Measurements from ENCODE around the gene GJC2.
"Not testable (repeated sequence)": the region's sequence is repeated elsewhere in the genome, so short reads cannot be mapped to it uniquely, and the experiment has no call there.

Gene GJC2

DNA sequence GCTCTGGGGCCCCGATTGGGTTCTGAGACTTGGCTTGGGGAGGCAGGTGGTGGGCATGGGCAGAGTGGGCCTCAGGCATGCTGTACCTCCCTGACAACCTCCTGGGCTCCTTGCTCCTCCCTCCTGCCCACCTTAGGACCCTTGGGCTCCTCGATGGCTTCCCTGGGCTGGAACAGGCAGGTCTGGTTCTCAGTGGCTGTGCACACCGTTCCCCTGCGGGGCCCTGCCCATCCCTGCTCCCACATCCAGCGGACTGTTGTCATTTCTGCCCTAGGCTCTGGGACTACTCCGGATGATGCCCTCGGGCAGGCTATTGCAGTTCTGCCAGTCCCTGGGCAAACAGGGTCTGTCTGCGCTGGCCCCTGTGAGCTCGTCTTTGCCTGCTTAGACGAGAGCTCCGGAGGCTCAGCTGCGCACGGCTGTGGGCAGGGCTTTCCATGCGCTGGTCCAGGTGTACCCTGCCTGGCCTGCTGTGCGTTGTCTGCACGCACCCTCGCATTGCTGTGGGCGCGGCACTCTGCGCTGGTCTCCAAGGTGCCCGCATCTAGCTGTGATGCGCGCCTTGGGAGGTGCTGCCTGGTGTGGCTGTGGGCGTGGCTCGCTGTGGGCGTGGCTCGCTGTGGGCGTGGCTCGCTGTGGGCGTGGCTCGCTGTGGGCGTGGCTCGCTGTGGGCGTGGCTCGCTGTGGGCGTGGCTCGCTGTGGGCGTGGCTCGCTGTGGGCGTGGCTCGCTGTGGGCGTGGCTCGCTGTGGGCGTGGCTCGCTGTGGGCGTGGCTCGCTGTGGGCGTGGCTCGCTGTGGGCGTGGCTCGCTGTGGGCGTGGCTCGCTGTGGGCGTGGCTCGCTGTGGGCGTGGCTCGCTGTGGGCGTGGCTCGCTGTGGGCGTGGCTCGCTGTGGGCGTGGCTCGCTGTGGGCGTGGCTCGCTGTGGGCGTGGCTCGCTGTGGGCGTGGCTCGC, 24.1 kb downstream of the GJC2 start:
- DNase-seq, result peak; percentile 47 to 49

DNA sequence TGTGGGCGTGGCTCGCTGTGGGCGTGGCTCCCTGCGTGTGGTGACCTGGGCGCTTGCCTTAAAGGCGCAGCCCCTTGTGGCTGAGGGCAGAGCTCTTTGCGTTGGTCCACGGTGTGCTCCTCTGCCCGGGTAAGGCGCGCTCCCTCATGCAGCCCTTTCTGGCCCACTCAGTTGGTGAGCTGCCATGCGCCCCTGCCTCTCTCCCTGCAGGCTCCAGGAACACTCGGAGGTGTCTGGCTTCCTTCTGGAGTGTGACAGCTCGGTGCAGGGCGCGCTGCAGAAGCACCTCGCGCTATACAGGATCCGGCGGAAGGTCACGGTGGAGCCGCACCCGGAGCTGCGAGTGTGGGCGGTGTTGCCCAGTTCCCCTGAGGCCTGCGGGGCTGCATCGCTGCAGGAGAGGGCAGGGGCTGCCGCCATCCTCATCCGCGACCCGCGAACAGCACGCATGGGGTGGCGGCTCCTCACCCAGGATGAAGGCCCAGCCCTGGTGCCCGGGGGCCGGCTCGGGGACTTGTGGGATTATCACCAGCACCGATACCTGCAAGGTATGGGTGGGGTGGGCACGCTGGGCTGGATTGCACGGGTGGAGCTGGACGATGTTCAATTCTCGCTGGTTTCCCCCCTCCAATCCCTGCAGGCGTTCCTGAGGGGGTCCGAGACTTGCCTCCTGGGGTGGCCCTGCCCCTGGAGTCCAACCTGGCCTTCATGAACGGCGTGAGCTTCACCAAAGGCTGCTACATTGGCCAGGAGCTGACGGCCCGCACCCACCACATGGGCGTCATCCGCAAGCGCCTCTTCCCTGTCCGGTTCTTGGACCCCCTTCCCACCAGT, 25.0 kb downstream of the GJC2 start:
- DNase-seq, result peak in 1 of 2 experiments; percentile 49

DNA sequence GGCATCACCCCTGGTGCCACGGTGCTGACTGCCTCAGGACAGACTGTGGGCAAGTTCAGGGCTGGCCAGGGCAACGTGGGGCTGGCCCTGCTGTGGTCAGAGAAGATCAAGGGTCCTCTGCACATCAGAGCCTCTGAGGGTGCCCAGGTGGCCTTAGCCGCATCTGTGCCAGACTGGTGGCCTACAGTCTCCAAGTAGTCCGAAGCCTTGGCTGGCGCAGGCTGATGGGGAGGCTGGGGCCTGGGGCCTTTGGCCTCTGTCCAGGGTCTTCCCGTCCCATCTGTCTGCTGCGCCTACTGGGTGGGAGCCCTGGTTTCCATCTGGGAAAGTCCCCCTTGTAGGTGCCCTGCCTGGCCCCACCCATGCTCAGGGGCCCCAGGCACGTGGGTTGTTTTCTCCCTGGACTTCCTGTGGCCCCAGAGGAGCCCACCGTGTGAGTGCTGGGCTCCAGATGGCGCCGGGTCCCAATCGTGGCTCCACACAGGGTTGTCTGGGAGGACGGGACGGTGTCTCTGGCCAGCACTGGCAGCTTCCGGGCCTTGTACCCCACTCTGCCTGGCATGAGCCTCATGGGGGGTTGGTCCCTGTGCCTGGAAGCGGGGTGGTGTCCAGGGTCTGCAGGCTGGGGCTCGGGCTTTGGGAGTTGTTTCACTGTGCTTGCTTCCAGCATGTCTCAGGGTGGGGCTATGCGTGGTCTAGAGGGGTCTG, 25.7 kb downstream of the GJC2 start:
- DNase-seq, result no peak

DNA sequence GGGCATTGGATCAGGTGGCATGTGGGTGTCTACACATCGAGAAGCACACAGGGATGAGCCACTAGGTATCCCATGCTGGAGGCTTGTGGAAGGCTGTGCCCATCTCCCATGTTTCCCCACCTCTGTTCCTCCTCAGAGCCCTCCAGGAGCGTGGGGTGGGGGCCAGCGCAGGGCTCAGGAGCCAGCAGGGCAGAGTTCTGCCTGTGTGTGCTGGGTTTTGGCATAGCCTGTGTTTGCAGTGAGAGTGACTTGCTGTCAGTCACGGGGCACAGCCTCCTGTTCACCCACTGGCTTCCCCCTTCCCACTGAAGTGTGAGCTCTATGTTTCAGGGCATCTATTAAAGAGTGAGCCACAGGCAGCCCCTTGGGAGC, 26.3 kb downstream of the GJC2 start:
- DNase-seq, result no peak

DNA sequence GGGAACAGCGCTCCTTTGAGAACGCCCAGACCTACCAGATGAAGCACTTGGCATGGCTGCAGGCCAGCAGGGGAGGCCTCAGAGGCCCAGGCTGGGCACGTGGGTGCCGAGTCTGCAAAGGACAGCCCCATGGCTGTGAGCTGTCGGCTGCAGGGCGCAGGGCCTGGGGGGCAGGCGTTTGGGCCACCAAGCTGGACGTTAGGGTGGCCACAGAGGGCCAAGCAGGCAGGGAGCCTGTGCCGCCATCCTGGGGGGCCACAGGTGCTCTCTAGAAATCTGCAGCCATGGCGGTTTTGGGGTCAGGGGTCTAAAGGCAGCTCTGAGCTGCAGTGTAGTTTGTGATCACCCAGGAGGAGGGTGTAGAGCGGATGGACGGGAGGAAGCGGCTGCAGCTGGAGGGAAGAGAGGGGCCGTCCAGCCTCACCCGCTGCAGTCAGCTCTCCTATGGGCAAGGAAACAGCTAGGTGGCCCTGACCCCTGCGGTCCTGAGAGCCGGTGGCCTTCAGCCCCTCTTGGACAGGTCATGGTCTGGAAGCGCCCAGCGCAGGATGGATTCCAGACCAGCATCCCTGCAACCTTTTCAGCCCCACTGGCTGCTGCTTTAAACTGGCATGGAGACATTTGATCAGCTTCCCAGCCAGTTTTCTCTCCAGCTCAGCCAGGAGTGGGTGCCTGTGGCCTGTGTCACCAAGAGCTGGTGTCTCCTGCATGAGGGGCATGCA, 26.9 kb downstream of the GJC2 start:
- DNase-seq, result no peak

DNA sequence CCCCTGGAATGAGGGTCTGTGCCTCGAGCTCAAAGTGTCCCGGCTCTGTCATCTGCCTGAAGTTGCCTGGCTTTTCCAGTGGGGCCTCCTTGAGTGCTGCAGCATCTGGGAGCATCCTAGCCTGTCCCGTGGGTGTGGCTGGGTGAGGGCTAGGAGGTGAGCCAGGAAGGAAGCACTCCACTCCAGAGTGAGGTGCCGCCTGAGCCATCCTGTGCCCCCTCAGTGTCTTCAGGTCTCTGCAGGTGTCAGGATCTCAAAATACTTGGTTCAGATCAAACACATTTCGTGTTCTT, 27.4 kb downstream of the GJC2 start:
- DNase-seq, result no peak

DNA sequence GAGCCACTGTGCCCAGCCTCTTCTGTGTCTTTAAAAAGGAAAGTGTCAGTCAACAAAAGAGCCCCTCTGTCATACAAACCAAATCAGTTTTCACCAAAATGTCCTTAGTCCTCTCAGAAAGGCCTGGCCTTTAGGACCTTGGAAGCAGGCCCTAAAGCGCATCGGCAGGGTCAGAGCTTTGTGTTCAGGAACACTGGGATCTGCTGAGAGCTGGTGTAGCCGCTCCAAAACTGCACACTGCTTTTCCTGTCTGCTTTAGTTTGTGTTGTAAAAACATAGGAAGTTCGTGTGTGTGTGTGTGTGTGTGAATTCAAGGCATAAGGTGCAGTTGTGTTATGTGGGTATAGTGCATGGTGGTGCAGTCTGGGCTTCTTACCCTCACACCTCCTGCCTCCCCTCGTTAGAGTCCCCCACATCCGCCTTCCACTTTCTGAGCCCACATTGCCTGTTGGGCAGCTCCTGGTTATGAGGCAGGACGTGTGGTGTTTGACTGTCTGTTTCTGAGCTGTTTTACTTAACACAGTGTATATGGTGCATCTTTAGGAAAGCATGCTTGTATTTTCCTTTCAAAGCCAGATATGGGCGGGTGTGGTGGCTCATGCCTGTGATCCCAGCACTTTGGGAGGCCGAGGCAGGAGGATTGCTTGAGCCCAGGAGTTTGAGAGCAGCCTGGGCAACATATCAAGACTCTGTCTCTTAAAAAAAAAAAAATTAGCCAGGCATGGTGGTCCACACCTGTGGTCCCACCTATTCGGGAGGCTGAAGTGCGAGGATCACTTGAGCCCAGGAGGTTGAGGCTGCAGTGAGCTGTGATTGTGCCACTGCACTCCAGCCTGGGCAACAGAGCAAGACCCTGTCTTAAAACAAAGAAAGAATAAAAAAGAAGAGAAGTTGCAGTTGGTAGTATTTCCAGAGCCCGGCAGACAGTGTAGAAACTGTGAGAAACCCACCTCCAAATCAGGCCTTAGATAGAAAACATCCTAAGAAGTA, 28.3 kb downstream of the GJC2 start:
- no peak for DNase-seq

DNA sequence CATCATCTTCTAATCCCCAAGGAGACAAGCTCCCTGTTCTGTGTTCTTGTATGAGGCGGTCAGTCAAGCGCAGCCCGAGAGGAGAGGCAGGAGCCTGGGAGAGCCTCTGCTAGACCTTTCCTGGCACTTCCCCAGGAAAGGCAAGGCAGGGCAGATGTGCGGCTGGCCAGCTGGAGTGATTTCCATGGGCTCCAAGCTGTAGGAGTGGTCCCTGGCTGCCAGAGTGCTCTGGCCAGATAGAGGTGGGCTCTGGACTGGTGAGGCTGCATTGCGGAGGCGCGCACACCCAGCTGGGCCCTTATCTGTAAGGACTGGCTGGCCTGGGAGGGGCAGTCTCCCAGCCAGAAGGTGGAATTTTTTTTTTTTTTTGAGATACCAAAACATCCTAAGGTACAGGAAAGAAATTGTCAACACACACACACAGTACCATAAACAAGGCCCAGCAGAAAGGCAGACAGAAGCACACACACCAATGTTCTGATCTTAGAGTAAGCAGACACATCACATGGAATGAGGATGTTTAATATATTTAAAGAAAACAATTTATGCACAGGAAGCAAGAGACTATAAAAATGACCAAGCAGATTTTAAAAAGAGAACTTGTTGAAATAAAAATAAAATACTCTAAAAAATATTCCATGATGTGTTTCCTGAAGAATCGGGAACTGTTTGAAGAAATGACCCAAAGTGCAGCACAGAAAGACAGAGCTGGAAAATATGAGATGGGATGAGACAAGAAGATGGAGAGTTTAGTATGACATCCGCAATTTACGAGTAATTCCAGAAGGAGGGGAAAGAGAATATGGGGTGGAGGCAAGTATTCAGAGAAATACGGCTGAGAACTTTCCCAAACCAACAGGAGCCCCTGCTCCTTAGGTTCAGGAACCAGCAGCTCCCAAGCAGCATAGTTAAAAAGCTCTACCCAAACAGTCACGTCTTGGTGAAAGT, 29.3 kb downstream of the GJC2 start:
- no peak for DNase-seq

DNA sequence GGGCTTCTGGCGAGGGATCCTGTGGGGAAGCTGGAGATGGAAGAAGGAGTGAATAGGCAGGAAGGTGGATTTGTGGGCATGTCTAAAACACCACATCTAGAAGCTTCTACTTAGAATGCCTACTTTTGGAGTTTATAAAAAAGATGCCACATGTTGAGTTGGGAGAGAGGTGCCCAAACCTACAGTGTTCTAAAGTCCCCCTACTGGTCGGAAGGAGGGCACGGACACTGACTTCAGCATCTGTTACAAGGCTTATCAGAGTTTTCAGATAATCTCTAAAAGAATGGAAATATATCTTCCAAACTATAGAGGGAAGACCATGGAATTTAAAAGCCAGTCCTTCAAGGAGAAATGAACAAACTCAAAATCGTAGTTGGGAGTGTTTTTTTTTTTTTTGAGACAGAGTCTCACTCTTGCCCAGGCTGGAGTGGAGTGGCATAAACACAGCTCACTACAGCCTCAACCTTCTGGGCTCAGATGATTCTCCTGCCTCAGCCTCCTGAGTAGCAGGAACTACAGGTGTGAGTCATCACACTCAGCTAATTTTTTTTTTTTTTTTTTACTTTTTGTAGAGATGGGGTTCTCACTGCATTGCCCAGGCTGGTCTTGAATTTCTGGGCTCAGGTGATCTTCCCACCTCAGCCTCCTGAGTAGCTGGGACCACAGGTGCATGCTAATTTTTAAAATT, 30.7 kb downstream of the GJC2 start:
- DNase-seq, result no peak

DNA sequence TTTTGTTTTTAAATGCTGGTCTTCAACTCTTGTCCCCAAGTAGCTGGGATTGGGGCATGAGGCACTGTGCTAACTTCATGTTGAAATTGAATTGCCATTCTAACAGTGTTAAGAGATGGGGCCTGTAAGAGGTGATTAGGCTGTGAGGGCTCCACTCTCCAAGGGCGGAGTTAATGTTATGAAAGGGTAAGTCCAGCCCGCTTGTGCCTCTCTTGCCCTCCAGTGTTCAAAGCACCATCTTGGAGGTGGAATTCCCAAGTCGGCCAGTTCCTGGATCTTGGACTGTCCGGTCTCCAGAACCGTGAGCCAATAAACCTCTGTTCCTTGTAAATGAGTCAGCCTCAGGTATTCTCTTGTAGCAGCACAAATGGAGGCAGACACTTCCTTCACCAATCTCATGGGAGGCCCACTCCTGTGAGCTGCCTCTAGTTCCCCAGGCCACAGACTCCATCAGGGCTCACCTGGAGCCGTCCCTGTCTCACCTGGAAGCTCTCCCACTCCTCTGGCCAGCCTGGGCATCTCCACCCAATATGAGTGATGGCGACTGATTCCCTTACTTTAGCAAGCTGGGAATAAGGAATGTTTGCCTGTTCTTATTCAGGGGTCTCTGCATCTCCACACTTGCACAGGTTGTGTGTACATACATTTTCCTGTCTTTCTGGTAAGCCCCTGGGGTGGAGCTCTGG, 31.4 kb downstream of the GJC2 start:
- DNase-seq, result no peak

DNA sequence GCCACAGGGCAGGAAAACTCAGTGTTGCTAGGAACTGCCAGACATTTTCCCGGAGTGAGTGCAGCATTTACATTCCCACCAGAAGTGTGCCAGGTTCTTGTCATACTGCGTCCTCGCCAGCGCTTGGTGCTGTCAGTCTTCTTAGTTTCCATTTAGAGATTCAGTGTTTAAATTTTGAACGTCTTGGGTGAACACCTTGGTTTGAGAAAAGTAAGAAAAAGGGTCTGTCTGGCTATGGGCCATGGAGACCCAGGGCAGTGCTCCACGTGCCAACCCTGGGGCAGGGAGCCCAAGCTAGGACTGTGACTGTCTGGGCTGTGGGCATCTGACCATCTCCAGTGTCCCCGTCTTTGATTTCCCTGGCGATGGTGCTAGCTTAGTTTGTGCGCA, 31.9 kb downstream of the GJC2 start:
- no peak for DNase-seq

DNA sequence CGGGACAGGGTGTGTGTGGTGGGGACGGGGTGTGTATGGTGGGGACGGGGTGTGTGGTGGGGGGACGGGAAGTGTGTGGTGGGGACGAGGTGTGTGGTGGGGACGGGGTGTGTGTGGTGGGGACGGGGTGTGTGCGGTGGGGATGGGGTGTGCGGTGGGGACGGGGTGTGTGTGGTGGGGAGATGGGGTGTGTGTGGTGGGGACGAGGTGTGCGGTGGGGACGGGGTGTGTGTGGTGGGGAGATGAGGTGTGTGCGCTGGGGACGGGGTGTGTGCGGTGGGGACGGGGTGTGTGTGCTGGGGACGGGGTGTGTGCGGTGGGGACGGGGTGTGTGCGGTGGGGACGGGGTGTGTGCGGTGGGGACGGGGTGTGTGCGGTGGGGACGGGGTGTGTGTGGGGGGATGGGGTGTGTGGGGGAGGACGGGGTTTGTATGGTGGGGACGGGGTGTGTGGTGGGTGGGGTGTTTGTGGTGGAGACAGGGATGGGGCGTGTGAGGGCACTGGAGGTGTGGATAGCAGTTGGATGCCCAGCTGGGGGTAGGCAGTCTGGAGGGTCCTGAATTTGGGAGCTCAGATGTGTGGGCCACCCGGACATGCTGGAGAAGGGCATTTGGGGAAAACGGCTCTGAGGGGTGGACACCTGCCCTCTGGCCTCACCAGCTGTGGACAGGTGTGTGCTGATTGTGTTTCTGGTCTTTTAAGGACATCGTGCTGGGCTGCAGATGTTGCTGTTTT, 32.7 kb downstream of the GJC2 start:
- DNase-seq, result no peak

DNA sequence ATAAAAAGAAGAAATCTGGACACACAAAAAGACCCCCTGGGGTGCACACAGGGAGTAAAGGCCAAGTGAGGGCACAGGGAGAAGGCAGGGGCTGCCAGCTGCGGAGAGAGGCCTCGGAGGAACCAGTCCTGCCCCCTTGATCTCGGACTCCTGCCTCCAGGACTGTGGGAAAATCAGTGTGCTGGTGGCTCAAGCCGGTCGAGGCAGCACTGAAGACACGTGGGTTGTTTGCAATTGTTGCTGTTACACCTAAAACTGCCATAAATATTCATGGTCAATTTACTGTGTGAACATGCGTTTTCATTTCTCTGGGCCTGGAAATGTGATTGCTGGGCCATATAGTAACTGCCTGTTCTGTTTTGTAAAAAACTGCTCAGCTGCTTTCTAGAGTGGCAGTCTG, 34.4 kb downstream of the GJC2 start:
- DNase-seq, result no peak

DNA sequence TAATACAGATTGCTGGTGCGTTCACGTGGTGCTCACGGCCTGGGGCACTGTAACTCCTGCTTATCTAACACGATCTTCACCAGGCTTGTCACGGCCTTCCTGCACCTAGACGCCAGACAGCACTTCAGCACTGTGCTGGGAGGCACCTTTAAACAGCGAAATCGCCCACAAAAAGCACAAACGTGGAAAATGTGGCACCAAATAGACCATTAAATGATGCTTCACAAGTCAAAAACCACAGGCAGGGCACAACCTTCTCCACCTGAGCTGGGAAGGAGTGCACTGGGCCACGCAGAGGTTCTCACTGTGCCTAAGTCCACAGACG, 35.9 kb downstream of the GJC2 start:
- DNase-seq, result no peak

DNA sequence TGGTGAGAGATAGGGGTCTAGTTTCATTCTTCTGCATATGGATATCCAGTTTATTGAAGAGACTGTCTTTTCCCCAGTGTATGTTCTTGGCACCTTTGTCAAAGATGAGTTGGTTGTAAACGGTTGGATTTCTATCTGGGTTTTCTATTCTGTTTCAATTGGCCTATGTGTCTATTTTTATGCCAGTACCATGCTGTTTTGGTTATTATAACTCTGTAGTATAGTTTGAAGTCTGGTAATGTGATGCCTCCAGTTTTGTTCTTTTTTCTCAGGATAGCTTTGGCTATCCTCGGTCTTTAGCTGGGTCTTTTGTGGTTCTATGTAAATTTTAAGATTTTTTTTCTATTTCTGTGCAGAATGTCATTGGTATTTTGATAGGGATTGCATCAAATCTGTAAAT, 38.5 kb downstream of the GJC2 start:
- not testable (repeated sequence) for DNase-seq

DNA sequence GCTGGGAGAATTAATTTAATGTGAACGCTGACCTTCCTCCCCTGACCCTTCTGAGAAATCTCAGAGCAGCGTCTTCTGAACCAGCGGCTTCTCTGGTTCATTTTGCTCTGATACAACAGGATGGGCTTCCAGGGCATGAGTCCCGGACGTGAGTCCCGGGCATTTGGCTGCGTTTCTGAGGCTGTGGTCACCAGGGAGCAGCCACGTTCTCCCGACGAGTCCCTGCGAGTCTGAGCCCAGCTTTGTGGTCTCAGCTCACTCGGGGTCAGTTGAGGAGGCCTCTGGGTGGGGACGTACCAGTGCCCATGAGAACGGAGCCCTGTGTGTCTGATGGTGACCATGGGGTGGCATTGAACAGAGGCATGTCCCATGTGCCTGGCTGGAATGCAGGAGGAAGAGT, 40.5 kb downstream of the GJC2 start:
- no peak for DNase-seq

DNA sequence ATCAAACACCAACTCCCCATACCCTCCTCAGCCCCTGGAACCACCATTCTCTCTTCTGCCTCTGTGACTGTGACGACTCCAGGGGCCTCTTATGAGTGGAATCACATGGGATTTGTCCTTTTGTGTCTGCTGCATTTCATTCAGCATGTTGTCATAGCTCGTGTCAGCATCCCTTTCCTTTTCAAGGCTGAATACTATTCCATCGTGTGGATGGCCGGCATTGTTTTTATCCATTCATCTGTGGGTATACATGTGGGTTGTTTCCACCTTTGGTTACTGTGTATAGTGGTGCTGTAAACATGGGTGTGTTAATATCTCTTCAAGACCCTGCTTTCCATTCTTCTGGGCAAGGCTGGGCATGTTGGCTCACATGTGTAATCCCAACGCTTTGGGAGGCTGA, 41.0 kb downstream of the GJC2 start:
- no peak for DNase-seq

DNA sequence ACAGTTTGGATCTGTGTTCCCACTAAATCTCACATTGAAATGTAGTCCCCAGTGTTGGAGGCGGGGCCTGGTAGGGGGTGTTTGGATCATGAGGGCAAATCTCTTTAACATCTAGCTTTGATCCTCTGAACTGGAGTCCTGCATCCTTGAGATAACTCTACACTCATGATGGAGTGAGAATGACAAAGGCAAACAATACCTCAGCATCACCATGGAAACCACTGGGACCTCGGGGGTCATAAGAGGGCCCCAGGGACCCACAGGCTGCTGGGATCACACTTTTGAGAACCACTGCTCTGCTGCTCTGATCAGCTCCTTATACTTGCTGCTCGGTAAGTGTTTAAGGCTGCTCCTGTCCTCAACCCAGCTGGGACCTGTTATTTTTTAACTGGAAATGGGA, 44.7 kb downstream of the GJC2 start:
- DNase-seq, result no peak

Measured in activated T-cell treated with anti-CD3 and anti-CD28 coated beads, Interleukin-2, amount 50 U/mL, for 48 hours (primary cell).